K562 (cell line): ENCODE data around the gene TANK.

Experiments used
- TAF1 ChIP-seq: IDR thresholded peaks from 2 replicates; pipeline ENCODE4 v1.6.1; 2011; ENCODE audit warnings: mild to moderate bottlenecking, low read length, moderate library complexity; ENCODE audit not compliant: insufficient read depth, control insufficient read depth, severe bottlenecking; ENCODE audit errors: extremely low read depth
- YBX1 ChIP-seq: fragments of 450-650 bp; IDR thresholded peaks from 2 replicates; pipeline ENCODE4 v1.7.1; 2016; ENCODE audit warnings: mild to moderate bottlenecking

DNA sequence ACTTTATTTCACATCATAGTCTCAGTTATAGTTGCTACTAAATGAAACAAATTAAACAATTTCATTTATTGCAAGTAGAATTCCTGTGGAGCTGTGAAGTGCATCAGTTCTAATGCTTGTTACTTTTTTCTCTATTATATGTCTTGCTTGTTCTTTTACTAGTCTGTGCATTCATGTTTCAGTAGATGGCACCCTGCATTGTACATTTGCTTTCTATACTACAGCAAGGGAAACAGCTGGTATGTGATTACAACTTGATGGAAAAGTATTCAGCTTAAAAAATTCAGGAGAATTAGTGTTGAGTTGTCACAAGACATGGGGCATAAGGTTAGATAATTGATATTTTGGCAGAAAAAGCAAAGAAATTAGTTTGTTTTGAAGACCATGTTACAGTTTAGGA is 72.3 kb downstream of the TANK start:
- TF ChIP-seq YBX1 (no peak), TAF1 (no peak)
